AG04450 (cell line): ENCODE data around the gene PADI3. TPM values are rescaled to one million over a fixed set of nuclear protein-coding genes. Genes with fewer than 3 reads are reported as not detected.
A peak's percentile ranks its signal among the peaks of the same experiment; 100 is the strongest.
"Not testable (repeated sequence)": the region's sequence is repeated elsewhere in the genome, so short reads cannot be mapped to it uniquely, and the experiment has no call there.

Experiments
- CTCF ChIA-PET: fragments of 300-600, 350-600 bp; formaldehyde crosslinking; extraction: SDS; loops from one replicate; lab custom pipeline; 2022; ENCODE audit warnings: antibody characterized with exemption, inconsistent platforms; lab: Charles Lee
- POLR2A ChIA-PET: fragments of 350-600 bp; formaldehyde crosslinking; extraction: SDS; loops from one replicate; lab custom pipeline; 2021; ENCODE audit warnings: antibody characterized with exemption, inconsistent platforms; lab: Yijun Ruan, JAX
- DNase-seq: peaks from one replicate; pipeline ENCODE4 v3.0.0-alpha.2; 2011; ENCODE audit warnings: low read depth, low spot score
- H3K27ac ChIP-seq: one replicate; pipeline ENCODE4 v1.5.1; 2012; ENCODE audit warnings: low read depth, low read length, control low read depth
- H3K27me3 ChIP-seq: one replicate; pipeline ENCODE4 v1.6.0; 2012; ENCODE audit warnings: low read length; ENCODE audit not compliant: control insufficient read depth, insufficient read depth
- H3K4me3 ChIP-seq: 2 replicates; pipeline ENCODE4 v1.5.1; 2011; ENCODE audit warnings: mild to moderate bottlenecking, low read depth, low read length, control low read depth
- H3K9me3 ChIP-seq: 2 replicates; pipeline ENCODE4 v1.5.1; 2012; ENCODE audit warnings: low read length; ENCODE audit not compliant: control insufficient read depth, insufficient read depth
- polyA plus RNA-seq: library from polyadenylated mRNA; depleted of rRNA; stranded (reverse); fragments of >200 nt; gene quantifications from 2 replicates; pipeline ENCODE4 v1.2.3, GENCODE V29; 2011
- TF ChIP-seq, protein P1 (sequence below): IDR thresholded peaks from 2 replicates; pipeline ENCODE4 v1.5.1; 2011; ENCODE audit warnings: low read depth, low read length, control low read depth, inconsistent platforms

PADI3 gene
- polyA plus RNA-seq, 1 experiment = 0.05 TPM

DNA sequence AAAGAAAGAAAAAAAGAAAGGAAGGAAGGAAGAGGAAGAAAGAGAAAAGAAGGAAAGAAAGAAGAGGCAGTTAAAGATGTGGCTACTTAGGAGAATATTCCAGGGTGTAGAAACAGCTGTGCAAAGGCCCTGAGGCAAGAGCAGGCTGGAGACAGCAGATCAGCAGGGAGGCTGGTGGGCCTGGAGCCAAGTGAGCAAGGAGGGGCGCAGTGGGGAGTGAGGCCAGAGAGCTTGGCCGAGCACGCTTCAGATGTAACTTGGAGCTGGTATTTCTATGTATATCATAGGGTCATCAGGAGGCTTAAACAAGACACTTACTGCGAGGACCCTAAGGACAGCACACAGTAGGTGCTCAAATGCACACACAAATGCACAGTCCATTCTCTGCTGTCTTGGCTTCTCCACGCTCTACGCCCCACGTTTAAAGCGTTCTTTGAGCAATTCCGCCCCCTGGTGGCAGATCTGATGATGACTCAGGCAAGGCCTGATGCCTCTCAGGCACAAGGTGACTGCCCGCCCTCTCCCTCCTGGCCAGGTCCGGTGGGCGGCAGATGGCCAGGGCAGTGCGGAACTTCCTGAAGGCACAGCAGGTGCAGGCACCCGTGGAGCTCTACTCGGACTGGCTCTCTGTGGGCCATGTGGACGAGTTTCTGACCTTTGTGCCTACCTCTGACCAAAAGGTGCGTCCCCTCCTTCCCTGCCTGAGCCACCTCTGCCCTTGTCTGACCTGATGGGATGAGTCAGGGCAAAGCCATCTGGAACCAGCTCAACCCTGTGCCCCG lies 11.9 kb upstream of the PADI3 start:
- Histone ChIP-seq H3K27me3 (peaks cover 4% of the 10 kb centered on the region), H3K27ac (no peak overlapping the region), H3K4me3 (no peak overlapping the region), H3K9me3 (no peaks in the 10 kb centered on the region)
- ChIA-PET CTCF (interaction anchor here (0.6 to 9.1 kb wide), 30 partner anchors 8 to 277 kb away, joined by 3 to 282 read pairs (median 4); no protein-coding TSS in a partner anchor), POLR2A (interaction anchor here (0.5 kb wide), 1 partner anchor 112 kb away, joined by 5 read pairs; no protein-coding TSS in a partner anchor)
- TF ChIP-seq, protein P1, sequence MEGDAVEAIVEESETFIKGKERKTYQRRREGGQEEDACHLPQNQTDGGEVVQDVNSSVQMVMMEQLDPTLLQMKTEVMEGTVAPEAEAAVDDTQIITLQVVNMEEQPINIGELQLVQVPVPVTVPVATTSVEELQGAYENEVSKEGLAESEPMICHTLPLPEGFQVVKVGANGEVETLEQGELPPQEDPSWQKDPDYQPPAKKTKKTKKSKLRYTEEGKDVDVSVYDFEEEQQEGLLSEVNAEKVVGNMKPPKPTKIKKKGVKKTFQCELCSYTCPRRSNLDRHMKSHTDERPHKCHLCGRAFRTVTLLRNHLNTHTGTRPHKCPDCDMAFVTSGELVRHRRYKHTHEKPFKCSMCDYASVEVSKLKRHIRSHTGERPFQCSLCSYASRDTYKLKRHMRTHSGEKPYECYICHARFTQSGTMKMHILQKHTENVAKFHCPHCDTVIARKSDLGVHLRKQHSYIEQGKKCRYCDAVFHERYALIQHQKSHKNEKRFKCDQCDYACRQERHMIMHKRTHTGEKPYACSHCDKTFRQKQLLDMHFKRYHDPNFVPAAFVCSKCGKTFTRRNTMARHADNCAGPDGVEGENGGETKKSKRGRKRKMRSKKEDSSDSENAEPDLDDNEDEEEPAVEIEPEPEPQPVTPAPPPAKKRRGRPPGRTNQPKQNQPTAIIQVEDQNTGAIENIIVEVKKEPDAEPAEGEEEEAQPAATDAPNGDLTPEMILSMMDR = peak; percentile 81
- peak; percentile 55 for DNase-seq

DNA sequence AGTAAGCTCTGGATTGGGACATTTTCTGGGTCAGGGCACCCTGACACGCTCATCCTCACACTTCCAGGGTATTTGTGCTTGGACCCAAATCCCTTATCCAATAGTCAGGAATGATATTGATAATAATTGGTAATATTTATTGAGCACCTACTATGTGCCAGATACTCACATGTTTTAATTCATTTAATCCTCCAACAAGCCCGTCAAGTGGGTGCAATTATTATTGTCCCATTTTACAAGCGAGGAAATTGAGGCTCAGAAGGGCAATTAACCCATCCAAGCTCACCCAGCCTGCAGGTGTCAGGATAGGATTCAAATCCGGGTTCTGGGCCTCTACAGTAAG lies 11.4 kb upstream of the PADI3 start:
- H3K27me3 ChIP-seq = peaks cover 6% of the 10 kb centered on the region
- DNase-seq = no peak
- H3K4me3 ChIP-seq = no peak overlapping the region
- ChIA-PET POLR2A (interaction anchor here (0.5 kb wide), 1 partner anchor 113 kb away, joined by 5 read pairs; no protein-coding TSS in a partner anchor), CTCF (interaction anchor here (0.6 to 9.1 kb wide), 27 partner anchors 9 to 278 kb away, joined by 3 to 282 read pairs (median 4); no protein-coding TSS in a partner anchor)
- no peaks in the 10 kb centered on the region for H3K9me3 ChIP-seq
- H3K27ac ChIP-seq = no peak overlapping the region
- TF ChIP-seq, protein P1 = no peak

DNA sequence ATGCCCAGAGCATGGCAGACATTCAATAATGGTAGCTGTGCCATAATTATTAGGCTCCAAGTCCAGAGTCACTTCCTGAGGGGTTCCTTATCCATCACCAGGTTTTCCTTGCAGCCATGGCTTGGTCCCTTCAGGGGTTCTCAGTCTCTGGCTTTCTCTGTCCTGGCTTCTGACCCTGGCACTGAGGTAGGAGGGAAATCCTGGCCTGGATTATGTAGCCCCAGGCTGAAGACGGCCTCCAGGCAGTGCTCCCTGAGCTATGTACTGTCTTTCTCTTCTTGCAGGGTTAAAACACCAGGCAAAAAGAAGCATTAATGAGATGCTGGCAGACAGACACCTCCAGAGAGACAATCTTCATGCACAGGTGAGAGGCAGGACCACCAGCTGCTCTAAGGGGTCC lies 9.5 kb upstream of the PADI3 start:
- ChIA-PET CTCF (interaction anchor here (0.8 to 9.1 kb wide), 2 partner anchors 107 to 112 kb away, joined by 3 to 282 read pairs; no protein-coding TSS in a partner anchor), POLR2A (no interaction called here)
- peak; percentile 90 for DNase-seq
- Histone ChIP-seq H3K27ac (no peak overlapping the region), H3K4me3 (no peak overlapping the region), H3K9me3 (no peaks in the 10 kb centered on the region), H3K27me3 (peaks cover 6% of the 10 kb centered on the region)
- TF ChIP-seq, protein P1 = no peak

DNA sequence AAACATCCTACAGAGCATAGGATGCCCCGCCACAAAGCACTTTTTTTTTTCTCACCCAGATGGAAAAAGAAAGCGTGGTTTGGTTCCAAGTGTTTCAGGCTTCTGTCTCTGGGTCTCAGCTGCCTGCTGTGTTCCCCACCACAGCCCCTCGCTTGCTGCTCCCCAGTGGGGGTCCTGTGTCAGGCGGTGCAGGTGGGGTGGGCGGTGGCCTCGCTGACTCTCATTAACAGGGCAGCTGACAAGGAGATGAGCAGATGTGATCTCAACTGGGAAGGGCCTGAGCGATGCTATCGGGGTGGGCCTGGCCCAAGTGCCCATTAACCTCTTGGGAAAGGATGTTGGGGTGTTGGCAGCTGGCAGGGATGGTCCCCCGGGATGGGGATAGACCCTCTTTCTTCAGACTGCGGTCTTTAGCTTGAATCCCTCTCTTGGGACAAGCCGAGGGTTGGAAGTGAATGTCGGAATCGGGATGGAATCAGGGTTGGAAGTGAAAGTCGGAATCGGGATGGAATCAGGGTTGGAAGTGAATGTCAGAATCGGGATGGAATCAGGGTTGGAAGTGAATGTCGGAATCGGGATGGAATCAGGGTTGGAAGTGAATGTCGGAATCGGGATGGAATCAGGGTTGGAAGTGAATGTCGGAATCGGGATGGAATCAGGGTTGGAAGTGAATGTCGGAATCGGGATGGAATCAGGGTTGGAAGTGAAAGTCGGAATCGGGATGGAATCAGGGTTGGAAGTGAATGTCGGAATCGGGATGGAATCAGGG lies 7.7 kb upstream of the PADI3 start:
- POLR2A ChIA-PET = not testable (repeated sequence)
- CTCF ChIA-PET = interaction anchor here (9.1 kb wide), 1 partner anchor 114 kb away, joined by 282 read pairs; no protein-coding TSS in a partner anchor

DNA sequence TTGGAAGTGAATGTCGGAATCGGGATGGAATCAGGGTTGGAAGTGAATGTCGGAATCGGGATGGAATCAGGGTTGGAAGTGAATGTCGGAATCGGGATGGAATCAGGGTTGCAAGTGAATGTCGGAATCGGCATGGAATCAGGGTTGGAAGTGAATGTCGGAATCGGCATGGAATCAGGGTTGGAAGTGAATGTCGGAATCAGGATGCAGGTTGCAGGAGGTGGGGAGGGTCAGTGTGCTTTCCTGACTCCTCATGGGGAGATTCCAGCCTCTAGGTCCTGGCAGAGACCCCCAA lies 7.2 kb upstream of the PADI3 start:
- H3K27ac ChIP-seq, H3K27me3 ChIP-seq, POLR2A ChIA-PET, DNase-seq, H3K9me3 ChIP-seq, H3K4me3 ChIP-seq: not testable (repeated sequence)
- CTCF ChIA-PET = interaction anchor here (1.2 kb wide), 1 partner anchor 116 kb away, joined by 5 read pairs; no protein-coding TSS in a partner anchor

More for the DNA sequence above, 7.7 kb upstream of the PADI3 start:
- not testable (repeated sequence) for H3K9me3 ChIP-seq, H3K27me3 ChIP-seq, H3K4me3 ChIP-seq, DNase-seq, H3K27ac ChIP-seq
